Measurements from ENCODE around the gene IQSEC1. TPM values are rescaled to one million over a fixed set of nuclear protein-coding genes. Genes with fewer than 3 reads are reported as not detected.

Gene IQSEC1
- total RNA-seq, 1 experiment from 2014 or later, result 13.3 TPM

DNA sequence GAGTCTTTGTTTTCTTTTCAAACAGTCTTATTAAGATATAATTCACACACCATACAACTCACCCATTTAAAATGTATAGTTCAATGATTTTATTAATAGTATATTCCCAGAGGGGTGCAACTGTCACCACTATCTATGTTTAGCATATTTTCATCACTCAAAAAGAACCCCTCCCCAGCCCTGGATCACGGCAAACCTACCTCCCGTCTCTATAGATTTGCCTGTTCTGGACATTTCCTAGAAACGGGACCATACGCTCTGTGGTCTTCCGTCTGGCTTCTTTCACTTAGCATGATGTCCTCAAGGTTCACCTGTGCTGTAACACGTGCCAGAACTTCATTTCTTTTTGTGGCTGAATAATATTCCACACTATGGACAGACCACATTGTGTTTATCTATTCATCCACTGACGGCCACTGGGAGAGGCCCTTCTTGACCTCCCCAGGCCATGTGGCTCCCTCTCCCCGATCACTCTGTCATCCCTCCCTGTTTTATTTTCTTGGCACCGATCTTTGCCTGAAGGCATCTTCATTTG lies 56.4 kb downstream of the IQSEC1 start:
- peaks cover 7% of the 10 kb centered on the region for H3K36me3 Mint-ChIP-seq (ENCODE audit: insufficient read depth, unreplicated experiment)
- peaks cover 3% of the 10 kb centered on the region for H3K9me3 Mint-ChIP-seq (ENCODE audit: low read depth, unreplicated experiment)
- no TSS peak for BruUV-seq (replicated peaks)
- no peak for DNase-seq
- TF ChIP-seq, protein P1, sequence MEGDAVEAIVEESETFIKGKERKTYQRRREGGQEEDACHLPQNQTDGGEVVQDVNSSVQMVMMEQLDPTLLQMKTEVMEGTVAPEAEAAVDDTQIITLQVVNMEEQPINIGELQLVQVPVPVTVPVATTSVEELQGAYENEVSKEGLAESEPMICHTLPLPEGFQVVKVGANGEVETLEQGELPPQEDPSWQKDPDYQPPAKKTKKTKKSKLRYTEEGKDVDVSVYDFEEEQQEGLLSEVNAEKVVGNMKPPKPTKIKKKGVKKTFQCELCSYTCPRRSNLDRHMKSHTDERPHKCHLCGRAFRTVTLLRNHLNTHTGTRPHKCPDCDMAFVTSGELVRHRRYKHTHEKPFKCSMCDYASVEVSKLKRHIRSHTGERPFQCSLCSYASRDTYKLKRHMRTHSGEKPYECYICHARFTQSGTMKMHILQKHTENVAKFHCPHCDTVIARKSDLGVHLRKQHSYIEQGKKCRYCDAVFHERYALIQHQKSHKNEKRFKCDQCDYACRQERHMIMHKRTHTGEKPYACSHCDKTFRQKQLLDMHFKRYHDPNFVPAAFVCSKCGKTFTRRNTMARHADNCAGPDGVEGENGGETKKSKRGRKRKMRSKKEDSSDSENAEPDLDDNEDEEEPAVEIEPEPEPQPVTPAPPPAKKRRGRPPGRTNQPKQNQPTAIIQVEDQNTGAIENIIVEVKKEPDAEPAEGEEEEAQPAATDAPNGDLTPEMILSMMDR (IDR thresholded peaks at IDR 0.05; ENCODE audit: unreplicated experiment), result no peak
- peaks cover 18% of the 10 kb centered on the region for H3K27me3 Mint-ChIP-seq (ENCODE audit: unreplicated experiment)
- H3K4me1 Mint-ChIP-seq (ENCODE audit: low read depth, unreplicated experiment), result peaks cover 25% of the 10 kb centered on the region
- H3K4me3 Mint-ChIP-seq (ENCODE audit: low read depth, unreplicated experiment), result no peak overlapping the region
- no peak overlapping the region for H3K27ac Mint-ChIP-seq (ENCODE audit: unreplicated experiment)
- CTCF ChIA-PET, result no interaction called here
- intact Hi-C loops (cut with micrococcal nuclease; ENCODE audit: unreplicated experiment), result no loop called here

DNA sequence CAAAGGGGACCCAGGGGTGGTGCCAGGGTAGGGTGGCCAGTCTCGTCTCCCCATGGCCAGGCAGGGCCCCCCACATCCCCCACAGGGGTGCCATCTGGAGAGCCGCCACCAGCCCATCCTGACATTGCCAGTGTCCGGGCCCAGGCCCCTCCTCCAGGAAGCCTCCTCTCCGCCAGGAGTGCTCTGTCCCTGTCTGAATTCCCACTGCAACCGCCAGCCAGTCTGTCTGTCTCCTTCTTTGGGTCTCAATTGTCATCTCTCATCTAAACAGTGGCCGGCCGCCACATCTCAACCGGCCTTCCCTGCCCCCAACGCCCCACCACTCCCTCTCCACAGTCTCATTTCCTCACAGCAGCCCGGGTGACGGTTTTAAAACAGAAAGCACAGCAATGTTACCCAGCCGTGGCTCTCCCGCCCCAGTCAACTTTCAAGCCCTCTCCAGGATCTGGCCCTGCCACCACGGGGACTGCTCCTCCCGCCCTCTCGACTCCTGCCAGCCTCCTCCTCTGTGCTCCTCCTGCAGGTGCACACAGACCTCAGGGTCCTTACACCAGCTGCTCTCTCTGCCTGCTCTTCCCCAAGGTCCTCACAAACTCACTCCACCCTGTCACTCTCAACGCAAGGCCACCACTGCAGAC lies 57.0 kb downstream of the IQSEC1 start:
- H3K9me3 Mint-ChIP-seq (ENCODE audit: low read depth, unreplicated experiment), result peaks cover 3% of the 10 kb centered on the region

DNA sequence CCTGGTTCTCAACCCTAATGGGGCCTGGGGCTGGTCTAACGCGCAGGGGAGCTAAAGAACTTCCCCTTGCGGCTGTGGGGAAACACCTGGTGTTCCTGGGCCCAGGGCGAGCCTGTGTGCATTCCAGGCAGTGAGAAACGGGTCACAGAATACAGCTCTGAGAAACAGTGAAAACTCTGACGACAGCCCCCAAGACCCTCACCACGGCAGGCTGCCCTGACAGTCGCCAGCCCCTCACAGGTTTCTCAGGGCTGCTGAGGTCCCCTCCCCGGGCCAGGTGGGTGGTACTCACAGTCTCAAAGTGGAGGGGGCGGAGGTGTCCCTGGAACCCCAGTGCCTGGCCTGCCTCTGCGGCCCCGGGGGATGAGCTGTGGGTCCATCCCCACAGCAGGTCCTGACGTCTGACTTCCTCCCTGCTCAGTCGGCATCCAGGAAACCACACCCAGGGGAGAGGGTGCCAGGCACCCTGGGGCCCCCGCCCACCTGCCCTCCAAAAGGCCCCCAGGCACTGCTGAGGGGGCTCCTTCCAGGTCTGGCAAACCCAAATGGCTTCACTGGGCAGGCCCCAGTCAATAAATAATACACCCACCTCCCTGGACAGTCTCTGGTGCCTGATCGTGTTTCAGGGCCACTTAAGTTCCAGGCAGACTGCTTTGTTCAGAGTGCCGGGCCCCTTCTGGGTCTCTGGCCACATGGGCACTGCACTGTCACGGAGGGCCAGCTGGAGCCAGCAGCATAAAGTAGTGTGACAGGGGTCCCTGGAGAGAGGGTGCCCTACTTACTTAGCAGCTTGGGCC lies 57.7 kb downstream of the IQSEC1 start:
- Mint-ChIP-seq H3K27ac (ENCODE audit: unreplicated experiment) (no peak overlapping the region), H3K36me3 (ENCODE audit: insufficient read depth, unreplicated experiment) (peaks cover 4% of the 10 kb centered on the region), H3K4me1 (ENCODE audit: low read depth, unreplicated experiment) (peaks cover 25% of the 10 kb centered on the region), H3K9me3 (ENCODE audit: low read depth, unreplicated experiment) (peaks cover 3% of the 10 kb centered on the region), H3K27me3 (ENCODE audit: unreplicated experiment) (peaks cover 18% of the 10 kb centered on the region), H3K4me3 (ENCODE audit: low read depth, unreplicated experiment) (no peak overlapping the region)
- TF ChIP-seq, protein P1 (IDR thresholded peaks at IDR 0.05; ENCODE audit: unreplicated experiment), result no peak
- intact Hi-C loops (cut with micrococcal nuclease; ENCODE audit: unreplicated experiment), result no loop called here
- BruUV-seq (replicated peaks), result no TSS peak
- DNase-seq, result no peak
- CTCF ChIA-PET, result no interaction called here

More for the DNA sequence above, 57.0 kb downstream of the IQSEC1 start:
- no peak for DNase-seq
- Mint-ChIP-seq H3K27ac (ENCODE audit: unreplicated experiment) (no peak overlapping the region), H3K36me3 (ENCODE audit: insufficient read depth, unreplicated experiment) (peaks cover 4% of the 10 kb centered on the region), H3K4me1 (ENCODE audit: low read depth, unreplicated experiment) (peaks cover 25% of the 10 kb centered on the region), H3K27me3 (ENCODE audit: unreplicated experiment) (peaks cover 18% of the 10 kb centered on the region), H3K4me3 (ENCODE audit: low read depth, unreplicated experiment) (no peak overlapping the region)
- TF ChIP-seq, protein P1 (IDR thresholded peaks at IDR 0.05; ENCODE audit: unreplicated experiment), result no peak
- intact Hi-C loops (cut with micrococcal nuclease; ENCODE audit: unreplicated experiment), result no loop called here
- CTCF ChIA-PET, result no interaction called here
- no TSS peak for BruUV-seq (replicated peaks)

DNA sequence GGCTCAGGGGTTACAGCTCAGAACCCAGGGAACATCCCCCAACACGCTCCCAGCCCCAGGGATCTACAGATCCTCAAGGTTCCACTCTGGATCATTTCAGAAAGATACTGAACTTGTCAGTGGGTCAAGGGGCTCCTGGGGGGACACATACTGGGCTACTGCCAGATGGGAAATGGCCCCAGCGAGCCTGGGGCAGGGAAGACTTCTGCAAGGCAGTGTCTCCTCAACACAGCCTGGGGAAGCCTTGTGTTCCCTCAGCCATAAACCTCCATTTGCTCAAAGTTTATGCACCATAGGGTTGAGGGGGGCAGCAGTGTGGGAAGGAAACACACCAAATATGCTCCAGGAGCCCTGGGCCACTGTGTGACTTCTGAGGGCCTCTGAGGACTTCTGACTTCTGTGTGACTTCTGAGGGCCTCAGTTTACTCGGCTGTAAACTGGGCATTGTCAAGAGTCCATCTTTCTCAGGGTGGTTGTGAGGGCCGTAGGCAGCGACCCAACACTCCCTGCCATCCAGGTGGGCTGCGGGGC lies 58.4 kb downstream of the IQSEC1 start:
- no peak overlapping the region for H3K4me3 Mint-ChIP-seq (ENCODE audit: low read depth, unreplicated experiment)
- TF ChIP-seq, protein P1 (IDR thresholded peaks at IDR 0.05; ENCODE audit: unreplicated experiment), result no peak
- H3K9me3 Mint-ChIP-seq (ENCODE audit: low read depth, unreplicated experiment), result peaks cover 3% of the 10 kb centered on the region
- H3K36me3 Mint-ChIP-seq (ENCODE audit: insufficient read depth, unreplicated experiment), result peaks cover 5% of the 10 kb centered on the region
- H3K27ac Mint-ChIP-seq (ENCODE audit: unreplicated experiment), result no peak overlapping the region
- H3K27me3 Mint-ChIP-seq (ENCODE audit: unreplicated experiment), result peaks cover 18% of the 10 kb centered on the region
- intact Hi-C loops (cut with micrococcal nuclease; ENCODE audit: unreplicated experiment), result no loop called here
- DNase-seq, result no peak
- BruUV-seq (replicated peaks), result no TSS peak
- CTCF ChIA-PET, result no interaction called here
- peaks cover 28% of the 10 kb centered on the region for H3K4me1 Mint-ChIP-seq (ENCODE audit: low read depth, unreplicated experiment)
